HepG2 (cell line): ENCODE measurements around the gene ADGRV1. TPM values are rescaled to one million over a fixed set of nuclear protein-coding genes. Genes with fewer than 3 reads are reported as not detected.

ENCODE experiments used
- ATAC-seq: fragments of 200-7000 bp; cut with Tn5 transposase; 3 replicates; pipeline ENCODE4 v1.9.1; 2020; ENCODE audit warnings: mild to moderate bottlenecking, moderate library complexity
- BruUV-seq: library from RNA; stranded (reverse); fragments of 400-500 nt; replicated peaks from 2 replicates; lab custom pipeline; 2021; lab: Mats Ljungman, UMichigan
- CTCF ChIA-PET: fragments of 300-600 bp; formaldehyde crosslinking; extraction: SDS; loops from one replicate; lab custom pipeline; 2021; ENCODE audit warnings: low total read pairs, inconsistent platforms, low intra/inter-chr PET ratio; lab: Yijun Ruan, JAX
- POLR2A ChIA-PET: fragments of 350-600 bp; sonication (Branson Sonifier 250); formaldehyde crosslinking; loops from one replicate; lab custom pipeline; 2020; ENCODE audit warnings: antibody characterized with exemption, inconsistent platforms; lab: Yijun Ruan, JAX
- DNase-seq: peaks from one replicate; pipeline ENCODE4 v3.0.0-alpha.2; 2015; ENCODE audit warnings: low spot score
- FAIRE-seq: peaks from 3 replicates; lab custom pipeline; 2011; peaks lifted over from hg19 to GRCh38; lab: Jason Lieb, UNC
- H2AFZ ChIP-seq: one replicate; pipeline ENCODE4 v1.6.1; 2011; ENCODE audit warnings: low read length, inconsistent platforms
- H3K27ac ChIP-seq: fragments of 300-600 bp; 3 replicates; pipeline ENCODE4 v1.8.0; 2011; ENCODE audit warnings: mixed run types, mild to moderate bottlenecking, mixed read lengths, low read length, inconsistent platforms; ENCODE audit not compliant: insufficient read depth; ENCODE audit errors: extremely low read length
- H3K27me3 ChIP-seq, 2 experiments: fragments of 200-600 bp in 1 of 2; 2 replicates in 1 of 2; 3 replicates in 1 of 2; pipeline versions ENCODE4 v1.6.0 to v1.8.0; 2011; ENCODE audit warnings: low read length in 2 of 2, mild to moderate bottlenecking in 2 of 2, moderate library complexity in 2 of 2, inconsistent platforms in 1 of 2; ENCODE audit not compliant: insufficient read depth in 2 of 2, control insufficient read depth in 1 of 2
- H3K36me3 ChIP-seq, 2 experiments: fragments of 200-600 bp in 1 of 2; replicated peaks in 1 of 2; 2 replicates in 1 of 2; 3 replicates in 1 of 2; pipeline versions ENCODE4 v1.5.1 to v1.8.0; 2011; ENCODE audit warnings: low read length in 2 of 2, inconsistent platforms in 1 of 2; ENCODE audit not compliant: insufficient read depth in 2 of 2, control insufficient read depth in 1 of 2
- H3K4me1 ChIP-seq: 2 replicates; pipeline ENCODE4 v1.5.1; 2012; ENCODE audit warnings: low read length, inconsistent platforms; ENCODE audit not compliant: insufficient read depth
- H3K4me2 ChIP-seq: 2 replicates; pipeline ENCODE4 v1.6.0; 2011; ENCODE audit warnings: low read depth, low read length, inconsistent platforms
- H3K4me3 ChIP-seq, 3 experiments: fragments of 200-600 bp in 1 of 3; sonication (generic), shearing (Covaris generic) in 1 of 3; replicated peaks in 1 of 3; 2 replicates each; pipeline ENCODE4 v1.5.1; 2011 to 2016; ENCODE audit warnings: low read length in 3 of 3, inconsistent platforms in 2 of 3, low read depth in 2 of 3, mild to moderate bottlenecking in 2 of 3, control low read depth in 1 of 3, mixed read lengths in 1 of 3; ENCODE audit not compliant: insufficient read depth in 1 of 3
- H3K79me2 ChIP-seq: one replicate; pipeline ENCODE4 v1.6.1; 2011; ENCODE audit warnings: low read length, inconsistent platforms; ENCODE audit not compliant: insufficient read depth
- H3K9ac ChIP-seq: 2 replicates; pipeline ENCODE4 v1.6.0; 2011; ENCODE audit warnings: mild to moderate bottlenecking, low read depth, low read length, inconsistent platforms; ENCODE audit not compliant: insufficient read depth
- H3K9me3 ChIP-seq: 2 replicates; pipeline ENCODE4 v1.5.1; 2012; ENCODE audit warnings: mild to moderate bottlenecking, low read length
- H4K20me1 ChIP-seq: 2 replicates; pipeline ENCODE4 v1.6.0; 2011; ENCODE audit warnings: inconsistent platforms, mild to moderate bottlenecking, low read length, moderate library complexity; ENCODE audit not compliant: insufficient read depth
- ATF2 ChIP-seq: sonication (generic); formaldehyde crosslinking; IDR thresholded peaks from 2 replicates; pipeline ENCODE4 v1.4.0; 2020; ENCODE audit warnings: missing genetic modification reagents
- ATF7 ChIP-seq, 2 experiments: fragments of 450-650 bp in 1 of 2; sonication (generic) in 1 of 2; formaldehyde crosslinking in 1 of 2; IDR thresholded peaks; 2 replicates each; pipeline versions ENCODE4 v1.4.0 to v1.6.1; 2016 to 2020; ENCODE audit warnings: antibody characterized with exemption in 1 of 2, mild to moderate bottlenecking in 1 of 2, missing genetic modification reagents in 1 of 2
- BRCA1 ChIP-seq: sonication (generic); formaldehyde crosslinking; IDR thresholded peaks from 2 replicates; pipeline ENCODE4 v1.4.0; 2020; ENCODE audit warnings: missing genetic modification reagents
- CENPT ChIP-seq: sonication (generic); formaldehyde crosslinking; IDR thresholded peaks from 2 replicates; pipeline ENCODE4 v1.8.0; 2022; ENCODE audit warnings: low read depth, mild to moderate bottlenecking, moderate library complexity, missing genetic modification reagents
- ELK4 ChIP-seq: sonication (generic); formaldehyde crosslinking; IDR thresholded peaks from 2 replicates; pipeline ENCODE4 v1.9.0; 2021; ENCODE audit warnings: missing genetic modification reagents, borderline replicate concordance
- ERF ChIP-seq: IDR thresholded peaks from 2 replicates; pipeline ENCODE4 v1.6.1; 2018; ENCODE audit warnings: missing biosample characterization, missing genetic modification reagents
- GFI1 ChIP-seq: sonication (generic); formaldehyde crosslinking; IDR thresholded peaks from 2 replicates; pipeline ENCODE4 v1.5.0; 2020; ENCODE audit warnings: missing genetic modification reagents, mild to moderate bottlenecking, borderline replicate concordance
- GRHL1 ChIP-seq: sonication (generic); formaldehyde crosslinking; conservative IDR thresholded peaks from 2 replicates; pipeline ENCODE4 v1.8.0; 2022; ENCODE audit warnings: missing genetic modification reagents
- JARID2 ChIP-seq: sonication (generic); formaldehyde crosslinking; IDR thresholded peaks from 2 replicates; pipeline ENCODE4 v1.8.1; 2023; ENCODE audit warnings: missing genetic modification reagents, inconsistent platforms; ENCODE audit not compliant: insufficient replicate concordance
- MIXL1 ChIP-seq: IDR thresholded peaks from 2 replicates; pipeline ENCODE4 v1.6.1; 2016
- MYNN ChIP-seq: sonication (generic); formaldehyde crosslinking; IDR thresholded peaks from 2 replicates; pipeline ENCODE4 v1.4.0; 2020; ENCODE audit warnings: mild to moderate bottlenecking, low read depth, missing genetic modification reagents
- SUZ12 ChIP-seq: fragments of 150-350 bp; IDR thresholded peaks from 2 replicates; pipeline ENCODE4 v1.6.1; 2014; ENCODE audit warnings: low read depth, low read length
- ZFP62 ChIP-seq: sonication (generic); formaldehyde crosslinking; IDR thresholded peaks from 2 replicates; pipeline ENCODE4 v1.4.0; 2020; ENCODE audit warnings: missing genetic modification reagents
- ZNF136 ChIP-seq: sonication (generic); formaldehyde crosslinking; IDR thresholded peaks from 2 replicates; pipeline ENCODE4 v1.8.1; 2022; ENCODE audit warnings: low read depth, mild to moderate bottlenecking, moderate library complexity, missing genetic modification reagents
- ZNF317 ChIP-seq: sonication (generic); formaldehyde crosslinking; IDR thresholded peaks from 2 replicates; pipeline ENCODE4 v1.5.0; 2020; ENCODE audit warnings: mild to moderate bottlenecking, missing genetic modification reagents
- ZNF775 ChIP-seq: sonication (generic); formaldehyde crosslinking; IDR thresholded peaks from 2 replicates; pipeline ENCODE4 v1.4.0; 2020; ENCODE audit warnings: missing genetic modification reagents, mild to moderate bottlenecking, moderate library complexity, borderline replicate concordance
- ZNF788 ChIP-seq: sonication (generic); formaldehyde crosslinking; IDR thresholded peaks from 2 replicates; pipeline ENCODE4 v1.5.0; 2020; ENCODE audit warnings: mild to moderate bottlenecking, missing genetic modification reagents, borderline replicate concordance
- WGBS: methylation state at CpG from one replicate; pipeline ENCODE4 v1.1.6; 2017; ENCODE audit warnings: low lambda C conversion rate; 5-methylcytosine and 5-hydroxymethylcytosine counted together
- in situ Hi-C: cut with HindIII; loops from 2 replicates; pipeline ENCODE4 v1.10.0; 2017; ENCODE audit warnings: low pct_unique_long_range_greater_than_20kb; ENCODE audit not compliant: extremely low pct_ligation_motif_present
- intact Hi-C: fragments of 100-400 bp; cut with micrococcal nuclease; formaldehyde crosslinking; loops from one replicate; pipeline ENCODE4 v1.10.0; 2022; ENCODE audit not compliant: unreplicated experiment
- polyA plus RNA-seq, 8 experiments: library from polyadenylated mRNA; depleted of rRNA in 3 of 8; stranded (reverse) in 7 of 8; unstranded in 1 of 8; fragments of >200 nt; fragmentation: Illumina TruSeq in 4 of 8; extraction: Trizol in 4 of 8; gene quantifications; 2 replicates each; pipeline versions ENCODE4 v1.2.1 to v1.2.3, GENCODE V29; 2011 to 2016; ENCODE audit warnings: low read depth in 4 of 8, missing spikeins in 1 of 8, mixed read lengths in 1 of 8; ENCODE audit not compliant: insufficient read depth in 1 of 8
- total RNA-seq, 5 experiments: library from RNA; depleted of rRNA; stranded (reverse); fragments of >200 nt; fragmentation: Illumina TruSeq; extraction: Trizol; gene quantifications; 2 replicates each; pipeline ENCODE4 v1.2.3, GENCODE V29; 2016; ENCODE audit warnings: low read depth in 1 of 5

The ADGRV1 gene
- total and polyA plus RNA-seq, 2 of the 13 experiments (the other 11 are each of a cell fraction or from before 2014, with no cell fraction given) = 1.7 to 3.9 TPM

- BruUV-seq = no TSS peak
- H3K36me3 ChIP-seq = no peaks in the 10 kb centered on the region
- DNase-seq (peak; percentile 48), ATAC-seq (peak; percentile 67), FAIRE-seq (peak; percentile 42)
- POLR2A ChIA-PET = interaction anchor here (0.9 kb wide), 1 partner anchor 451 kb away, joined by 5 read pairs; the partner anchor contains the start of gene ARRDC3
- no peak overlapping the region for H3K27ac ChIP-seq
- H3K9ac ChIP-seq = no peak overlapping the region
- H3K4me2 ChIP-seq = no peak overlapping the region
- H3K9me3 ChIP-seq = 0 out of 2 replicates have a peak, but pooled peaks cover 4% of the 10 kb centered on the region
- no peak overlapping the region for H2AFZ ChIP-seq
- H3K4me1 ChIP-seq = peaks cover 45% of the 10 kb centered on the region
- H4K20me1 ChIP-seq = no peaks in the 10 kb centered on the region
- intact Hi-C loops (loop anchor here (1.0 to 2.0 kb wide), 7 partner anchors 66 to 487 kb away; no protein-coding TSS in a partner anchor), in situ Hi-C loops (loop anchor here (10.0 kb wide), 2 partner anchors 163 to 453 kb away; partner anchors contain the start of gene ARRDC3)
- H3K79me2 ChIP-seq = no peaks in the 10 kb centered on the region
- H3K4me3 ChIP-seq = no peak overlapping the region
- H3K27me3 ChIP-seq = no peaks in the 10 kb centered on the region
- CTCF ChIA-PET = interaction anchor here (1.5 kb wide), 2 partner anchors 65 to 453 kb away, joined by 9 to 10 read pairs; no protein-coding TSS in a partner anchor
- WGBS = 8% methylated on average over 4 of the region's 4 CpGs
- TF ChIP-seq BRCA1 (CRISPR knock-in tag) (no peak), ZNF775 (CRISPR knock-in tag) (no peak), CENPT (CRISPR knock-in tag) (no peak), SUZ12 (no peak), ZNF788 (CRISPR knock-in tag) (no peak), ZFP62 (no peak), ELK4 (CRISPR knock-in tag) (no peak), ATF7 (IDR thresholded peaks at IDR 0.05) (no peak), ATF7 (CRISPR knock-in tag; IDR thresholded peaks at IDR 0.05) (no peak), GRHL1 (no peak), JARID2 (CRISPR knock-in tag) (no peak), MYNN (CRISPR knock-in tag) (no peak), ATF2 (CRISPR knock-in tag) (no peak), MIXL1 (0 out of 2 replicates have a peak, but pooled peaks have one; percentile 18), ZNF317 (no peak), GFI1 (no peak), ZNF136 (CRISPR knock-in tag) (no peak), ERF (CRISPR knock-in tag) (peak; percentile 53; the same call in 1 of the 2 replicates)
Measured at GRCh38 chr5:90932052-90932699, 373.6 kb downstream of the ADGRV1 start.
